ENCODE data around the gene ANO2.

Gene ANO2

GRCh38 chr12:5945071-5946008, at the start of gene ANO2:
Gene ANO2 (minus strand): TSS chr12:5945259. CDS start chr12:5945217, 42 bp downstream.
- Histone ChIP-seq H3K79me2 (ENCODE audit: insufficient read depth, low read depth) (no peaks in the 10 kb centered on the region), H3K9ac (no peak within 1 kb of the TSS), H3K4me3 (IDR thresholded peaks at IDR 0.05; ENCODE audit: insufficient read depth, low read depth, low read length) (no peak within 1 kb of the TSS), H3K27me3 (ENCODE audit: insufficient read depth, low read depth) (no peaks in the 10 kb centered on the region), H4K20me1 (ENCODE audit: insufficient read depth) (no peaks in the 10 kb centered on the region), H3K36me3 (ENCODE audit: insufficient read depth) (no peaks in the 10 kb centered on the region), H3K4me1 (ENCODE audit: low read depth, poor library complexity, severe bottlenecking) (no peaks in the 10 kb centered on the region), H3K4me2 (no peak within 1 kb of the TSS), H2AFZ (ENCODE audit: low read depth) (no peak within 1 kb of the TSS), H3K27ac (no peak within 1 kb of the TSS)
- no peak for TF ChIP-seq CTCF (conservative IDR thresholded peaks at IDR 0.05; ENCODE audit: low read depth, low read length)

- no peaks in the 10 kb centered on the region for H3K36me3 ChIP-seq (ENCODE audit: insufficient read depth)
- H3K4me2 ChIP-seq, result no peak overlapping the region
Observed at GRCh38 chr12:5989621-5990020, 44.6 kb upstream of the ANO2 start.

GRCh38 chr12:5988659-5989116, 43.6 kb upstream of the ANO2 start:
- Histone ChIP-seq H3K27ac (no peak overlapping the region), H3K36me3 (ENCODE audit: insufficient read depth) (no peaks in the 10 kb centered on the region), H3K4me1 (ENCODE audit: low read depth, poor library complexity, severe bottlenecking) (peaks cover 3% of the 10 kb centered on the region), H2AFZ (ENCODE audit: low read depth) (peak overlapping the region; percentile 42), H3K4me3 (IDR thresholded peaks at IDR 0.05; ENCODE audit: insufficient read depth, low read depth, low read length) (no peak overlapping the region), H4K20me1 (ENCODE audit: insufficient read depth) (no peaks in the 10 kb centered on the region), H3K27me3 (ENCODE audit: insufficient read depth, low read depth) (no peaks in the 10 kb centered on the region), H3K9ac (no peak overlapping the region), H3K79me2 (ENCODE audit: insufficient read depth, low read depth) (no peaks in the 10 kb centered on the region), H3K4me2 (no peak overlapping the region)
- peak; percentile 83 for TF ChIP-seq CTCF (conservative IDR thresholded peaks at IDR 0.05; ENCODE audit: low read depth, low read length)

More at GRCh38 chr12:5989621-5990020, 44.6 kb upstream of the ANO2 start:
- Histone ChIP-seq H3K27ac (no peak overlapping the region), H3K79me2 (ENCODE audit: insufficient read depth, low read depth) (no peaks in the 10 kb centered on the region), H4K20me1 (ENCODE audit: insufficient read depth) (no peaks in the 10 kb centered on the region), H3K4me1 (ENCODE audit: low read depth, poor library complexity, severe bottlenecking) (peaks cover 3% of the 10 kb centered on the region), H3K4me3 (IDR thresholded peaks at IDR 0.05; ENCODE audit: insufficient read depth, low read depth, low read length) (no peak overlapping the region), H2AFZ (ENCODE audit: low read depth) (no peak overlapping the region), H3K27me3 (ENCODE audit: insufficient read depth, low read depth) (no peaks in the 10 kb centered on the region), H3K9ac (no peak overlapping the region)
- TF ChIP-seq CTCF (conservative IDR thresholded peaks at IDR 0.05; ENCODE audit: low read depth, low read length), result no peak

- Histone ChIP-seq H3K79me2 (ENCODE audit: insufficient read depth, low read depth) (no peaks in the 10 kb centered on the region), H3K27ac (no peak overlapping the region), H2AFZ (ENCODE audit: low read depth) (no peak overlapping the region), H3K36me3 (ENCODE audit: insufficient read depth) (no peaks in the 10 kb centered on the region), H3K27me3 (ENCODE audit: insufficient read depth, low read depth) (no peaks in the 10 kb centered on the region), H3K4me1 (ENCODE audit: low read depth, poor library complexity, severe bottlenecking) (peaks cover 3% of the 10 kb centered on the region), H3K4me3 (IDR thresholded peaks at IDR 0.05; ENCODE audit: insufficient read depth, low read depth, low read length) (no peak overlapping the region), H3K9ac (no peak overlapping the region), H4K20me1 (ENCODE audit: insufficient read depth) (no peaks in the 10 kb centered on the region), H3K4me2 (no peak overlapping the region)
- TF ChIP-seq CTCF (conservative IDR thresholded peaks at IDR 0.05; ENCODE audit: low read depth, low read length), result no peak
Observed at GRCh38 chr12:5988088-5988487, 43.0 kb upstream of the ANO2 start.
